GM12878 (cell line): ENCODE measurements around the gene CLIP3. TPM values are rescaled to one million over a fixed set of nuclear protein-coding genes. Genes with fewer than 3 reads are reported as not detected.

ENCODE experiments used
- ATAC-seq: fragments of 200-7000 bp; cut with Tn5 transposase; 3 replicates; pipeline ENCODE4 v1.9.1; 2020; ENCODE audit warnings: mild to moderate bottlenecking, moderate library complexity
- BruUV-seq: library from RNA; stranded (reverse); fragments of 400-500 nt; replicated peaks from 2 replicates; lab custom pipeline; 2021; lab: Mats Ljungman, UMichigan
- CTCF ChIA-PET: fragments of 300-600 bp; sonication (Branson Sonifier 250); formaldehyde crosslinking; extraction: SDS; loops from one replicate; lab custom pipeline; 2021; ENCODE audit warnings: inconsistent platforms; lab: Yijun Ruan, JAX
- POLR2A ChIA-PET: fragments of 350-600 bp; formaldehyde crosslinking; extraction: SDS; loops from one replicate; lab custom pipeline; 2021; ENCODE audit warnings: inconsistent platforms; lab: Charles Lee
- RAD21 ChIA-PET: fragments of 300-600 bp; sonication (Branson Sonifier 250); formaldehyde crosslinking; loops from one replicate; lab custom pipeline; 2023; ENCODE audit warnings: antibody characterized with exemption; ENCODE audit not compliant: unreplicated experiment; lab: Charles Lee
- SMC1A ChIA-PET: fragments of 300-600 bp; sonication (Branson Sonifier 250); formaldehyde crosslinking; loops from one replicate; lab custom pipeline; 2023; ENCODE audit not compliant: unreplicated experiment, uncharacterized antibody; lab: Charles Lee
- DNase-seq: peaks from one replicate; pipeline ENCODE4 v3.0.0-alpha.2; 2011; ENCODE audit warnings: low read depth, low spot score
- FAIRE-seq: peaks from 3 replicates; lab custom pipeline; 2011; peaks lifted over from hg19 to GRCh38; lab: Jason Lieb, UNC
- H2AFZ ChIP-seq: 2 replicates; pipeline ENCODE4 v1.6.0; 2011; ENCODE audit warnings: low read depth, low read length, control low read depth; ENCODE audit not compliant: control insufficient read depth
- H3K27ac ChIP-seq: 2 replicates; pipeline ENCODE4 v1.5.1; 2011; ENCODE audit warnings: control low read depth; ENCODE audit not compliant: control insufficient read depth, insufficient read depth
- H3K27me3 ChIP-seq, 2 experiments: replicated peaks in 1 of 2; 2 replicates each; pipeline versions ENCODE4 v1.6.0 to v1.6.1; 2011; ENCODE audit warnings: low read length in 1 of 2; ENCODE audit not compliant: control insufficient read depth in 2 of 2, insufficient read depth in 2 of 2
- H3K36me3 ChIP-seq, 2 experiments: 2 replicates each; pipeline ENCODE4 v1.5.1; 2011; ENCODE audit warnings: low read length in 1 of 2; ENCODE audit not compliant: control insufficient read depth in 2 of 2, insufficient read depth in 2 of 2
- H3K4me1 ChIP-seq: 2 replicates; pipeline ENCODE4 v1.6.1; 2011; ENCODE audit warnings: mild to moderate bottlenecking, low read length, moderate library complexity, mixed read lengths; ENCODE audit not compliant: control insufficient read depth, insufficient read depth
- H3K4me2 ChIP-seq: 2 replicates; pipeline ENCODE4 v1.6.0; 2011; ENCODE audit warnings: control low read depth; ENCODE audit not compliant: control insufficient read depth, insufficient read depth
- H3K4me3 ChIP-seq: fragments of 200-600 bp; sonication (generic); 2 replicates; pipeline ENCODE4 v1.5.1; 2016
- H3K79me2 ChIP-seq: 2 replicates; pipeline ENCODE4 v1.6.0; 2011; ENCODE audit warnings: low read length; ENCODE audit not compliant: control insufficient read depth, insufficient read depth
- H3K9ac ChIP-seq: 2 replicates; pipeline ENCODE4 v1.8.0; 2011; ENCODE audit warnings: low read length, control low read depth, mixed read lengths; ENCODE audit not compliant: control insufficient read depth, insufficient read depth
- H3K9me3 ChIP-seq: replicated peaks from 3 replicates; pipeline ENCODE4 v1.5.1; 2011; ENCODE audit warnings: mild to moderate bottlenecking, low read length; ENCODE audit not compliant: control insufficient read depth, insufficient read depth
- H4K20me1 ChIP-seq: 2 replicates; pipeline ENCODE4 v1.6.0; 2011; ENCODE audit not compliant: control insufficient read depth, insufficient read depth
- BCLAF1 ChIP-seq: fragments of 450-650 bp; IDR thresholded peaks from 2 replicates; pipeline ENCODE4 v1.6.1; 2017; ENCODE audit warnings: antibody characterized with exemption, mild to moderate bottlenecking, moderate library complexity
- CHD1 ChIP-seq: IDR thresholded peaks from 2 replicates; pipeline ENCODE4 v1.6.1; 2012; ENCODE audit warnings: low read depth, low read length, improper control_type of control experiment
- HCFC1 ChIP-seq: fragments of 150-350 bp; IDR thresholded peaks from 2 replicates; pipeline ENCODE4 v1.6.1; 2014; ENCODE audit warnings: low read length
- NR2C2 ChIP-seq: IDR thresholded peaks from 2 replicates; pipeline ENCODE4 v1.6.1; 2011; ENCODE audit warnings: borderline replicate concordance, low read depth; ENCODE audit not compliant: control insufficient read depth, insufficient read length
- PKNOX1 ChIP-seq: fragments of 450-650 bp; IDR thresholded peaks from 2 replicates; pipeline ENCODE4 v1.6.1; 2016; ENCODE audit warnings: mild to moderate bottlenecking
- POLR2AphosphoS2 ChIP-seq: IDR thresholded peaks from 2 replicates; pipeline ENCODE4 v1.6.1; 2011; ENCODE audit warnings: low read depth, mild to moderate bottlenecking, low read length, improper control_type of control experiment, moderate library complexity
- POLR2AphosphoS5 ChIP-seq: IDR thresholded peaks from 2 replicates; pipeline ENCODE4 v1.6.1; 2011; ENCODE audit warnings: mild to moderate bottlenecking, low read length, inconsistent platforms
- SREBF1 ChIP-seq: IDR thresholded peaks from 2 replicates; pipeline ENCODE4 v1.6.1; 2012; ENCODE audit warnings: mild to moderate bottlenecking, low read length
- TCF3 ChIP-seq: IDR thresholded peaks from 2 replicates; pipeline ENCODE4 v1.6.1; 2012; ENCODE audit warnings: low read depth, mild to moderate bottlenecking, low read length, borderline replicate concordance; ENCODE audit not compliant: insufficient read depth
- YBX1 ChIP-seq: fragments of 450-650 bp; IDR thresholded peaks from 2 replicates; pipeline ENCODE4 v1.6.1; 2016; ENCODE audit warnings: antibody characterized with exemption
- WGBS: methylation state at CpG from one replicate; pipeline ENCODE4 v1.1.6; 2016; ENCODE audit warnings: low lambda C conversion rate; ENCODE audit not compliant: insufficient replicate concordance, insufficient coverage; ENCODE audit errors: missing lambda C conversion rate; 5-methylcytosine and 5-hydroxymethylcytosine counted together
- in situ Hi-C: fragments of 300-500 bp; cut with MboI; formaldehyde crosslinking; loops from 9 replicates; pipeline ENCODE4 v1.14.3; 2018; ENCODE audit warnings: mixed read lengths
- intact Hi-C: fragments of 100-400 bp; cut with micrococcal nuclease; formaldehyde crosslinking; loops from one replicate; pipeline ENCODE4 v1.14.2; 2022; ENCODE audit not compliant: unreplicated experiment
- polyA plus RNA-seq, 11 experiments: library from polyadenylated mRNA; depleted of rRNA in 4 of 11; unstranded in 6 of 11; stranded (reverse) in 5 of 11; fragments of >200 nt; fragmentation: Nextera tagmentation in 4 of 11; fragmentation: Illumina TruSeq in 1 of 11; extraction: Ambion mirVana in 4 of 11; extraction: Trizol in 1 of 11; gene quantifications; 1 replicate in 1 of 11; 2 replicates in 10 of 11; pipeline versions ENCODE4 v1.2.1 to v1.2.3, GENCODE V29; 2011 to 2016; ENCODE audit warnings: inconsistent platforms in 2 of 11, missing spikeins in 2 of 11, low read depth in 1 of 11
- total RNA-seq, 4 experiments: library from RNA; depleted of rRNA in 3 of 4; stranded (reverse); fragments of >200 nt in 3 of 4; fragmentation: Illumina TruSeq in 1 of 4; extraction: Trizol in 1 of 4; gene quantifications; 2 replicates each; pipeline versions ENCODE4 v1.2.1 to v1.2.3, GENCODE V29; 2013 to 2021
- TF ChIP-seq, protein P1 (sequence below): fragments of 450-650 bp; IDR thresholded peaks from 2 replicates; pipeline ENCODE4 v1.6.1; 2018; ENCODE audit warnings: mild to moderate bottlenecking, low read depth, moderate library complexity; ENCODE audit not compliant: partially characterized antibody
- TF ChIP-seq, protein P2 (sequence below): IDR thresholded peaks from 2 replicates; pipeline ENCODE4 v1.6.1; 2011; ENCODE audit warnings: low read depth, mild to moderate bottlenecking, low read length, moderate library complexity, borderline replicate concordance; ENCODE audit errors: extremely low read depth
- TF ChIP-seq, protein P3 (sequence below): IDR thresholded peaks from 2 replicates; pipeline ENCODE4 v1.6.1; 2011; ENCODE audit warnings: mild to moderate bottlenecking, low read depth, low read length, moderate library complexity; ENCODE audit not compliant: insufficient replicate concordance

Gene CLIP3
- total and polyA plus RNA-seq, 10 of the 15 experiments (the other 5 are each of a cell fraction or from before 2014, with no cell fraction given): 0.09 to 2.7 (median 0.45) TPM; not detected in 1

DNA sequence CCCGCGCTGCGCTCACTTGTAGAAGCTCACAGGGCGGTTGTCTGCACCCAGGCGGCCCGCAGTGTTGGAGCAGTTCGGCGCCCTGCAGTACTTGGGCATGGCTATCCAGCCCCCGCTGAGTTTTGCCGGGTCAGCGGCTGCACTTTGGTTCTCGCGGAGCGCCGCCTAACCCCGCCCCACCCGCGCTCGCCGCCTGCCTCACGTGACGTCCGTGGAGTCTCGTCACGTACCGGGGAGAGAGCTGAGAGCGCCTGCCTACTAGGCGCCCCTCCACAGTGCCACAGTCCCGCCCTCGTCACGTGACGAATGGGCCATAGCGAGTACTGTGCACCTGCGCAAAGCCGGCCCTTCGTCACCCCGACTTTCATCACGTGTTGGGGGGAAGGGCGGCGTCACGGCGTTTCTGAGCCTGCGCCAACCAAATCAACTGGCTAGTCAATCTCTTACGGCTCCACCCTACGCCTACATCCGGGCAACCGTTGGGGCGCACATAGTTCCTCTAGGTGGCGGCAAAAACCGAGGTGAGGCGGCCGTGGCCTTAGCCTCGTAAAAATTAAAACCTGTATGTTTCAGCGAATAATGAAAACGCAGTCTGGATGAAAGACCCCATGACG, 21.6 kb upstream of the CLIP3 start, which contains the start of gene THAP8 (continued):
- TF ChIP-seq NR2C2 (no peak), POLR2AphosphoS5 (peak; percentile 87), YBX1 (no peak), POLR2AphosphoS2 (peak; percentile 87; the same call in 1 of the 2 replicates)

DNA sequence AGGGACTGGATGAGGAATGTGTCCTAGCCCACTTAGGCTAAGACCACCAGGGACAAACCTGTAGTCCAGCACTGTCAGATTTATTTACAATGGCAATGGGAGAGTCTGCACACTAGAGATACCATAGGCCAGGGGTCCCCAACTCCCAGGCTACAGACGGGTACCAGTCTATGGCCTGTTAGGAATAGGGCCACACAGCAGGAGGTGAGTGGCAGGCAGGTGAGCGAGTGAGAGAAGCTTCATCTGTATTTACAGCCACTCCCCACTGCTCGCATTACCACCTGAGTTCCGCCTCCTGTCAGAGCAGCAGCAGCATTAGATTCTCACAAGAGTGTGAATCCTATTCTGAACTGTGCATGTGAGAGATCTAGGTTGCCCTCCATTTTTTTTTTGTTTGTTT, 19.0 kb upstream of the CLIP3 start:
- H3K79me2 ChIP-seq: peaks cover 16% of the 10 kb centered on the region
- H3K4me1 ChIP-seq: peaks cover 3% of the 10 kb centered on the region; the same call in 1 of the 2 replicates
- no peak overlapping the region for H3K4me3 ChIP-seq
- intact Hi-C loops: loop anchor here (5.0 kb wide), 2 partner anchors 39 to 54 kb away; partner anchors contain the start of genes ALKBH6 and SDHAF1
- in situ Hi-C loops: no loop called here
- POLR2A ChIA-PET: no interaction called here
- no peaks in the 10 kb centered on the region for H3K27me3 ChIP-seq
- H3K9ac ChIP-seq: no peak overlapping the region
- no peak for ATAC-seq
- no peaks in the 10 kb centered on the region for H3K36me3 ChIP-seq
- SMC1A ChIA-PET: interaction anchor here (0.7 kb wide), 1 partner anchor 10 kb away, joined by 3 read pairs; no protein-coding TSS in a partner anchor
- RAD21 ChIA-PET: no interaction called here
- 96% methylated on average over 4 of the region's 4 CpGs for WGBS
- BruUV-seq: no TSS peak
- H4K20me1 ChIP-seq: no peaks in the 10 kb centered on the region
- TF ChIP-seq CHD1 (no peak), BCLAF1 (no peak), SREBF1 (no peak), HCFC1 (no peak), TCF3 (no peak), PKNOX1 (peak; percentile 86)
- TF ChIP-seq, protein P1, sequence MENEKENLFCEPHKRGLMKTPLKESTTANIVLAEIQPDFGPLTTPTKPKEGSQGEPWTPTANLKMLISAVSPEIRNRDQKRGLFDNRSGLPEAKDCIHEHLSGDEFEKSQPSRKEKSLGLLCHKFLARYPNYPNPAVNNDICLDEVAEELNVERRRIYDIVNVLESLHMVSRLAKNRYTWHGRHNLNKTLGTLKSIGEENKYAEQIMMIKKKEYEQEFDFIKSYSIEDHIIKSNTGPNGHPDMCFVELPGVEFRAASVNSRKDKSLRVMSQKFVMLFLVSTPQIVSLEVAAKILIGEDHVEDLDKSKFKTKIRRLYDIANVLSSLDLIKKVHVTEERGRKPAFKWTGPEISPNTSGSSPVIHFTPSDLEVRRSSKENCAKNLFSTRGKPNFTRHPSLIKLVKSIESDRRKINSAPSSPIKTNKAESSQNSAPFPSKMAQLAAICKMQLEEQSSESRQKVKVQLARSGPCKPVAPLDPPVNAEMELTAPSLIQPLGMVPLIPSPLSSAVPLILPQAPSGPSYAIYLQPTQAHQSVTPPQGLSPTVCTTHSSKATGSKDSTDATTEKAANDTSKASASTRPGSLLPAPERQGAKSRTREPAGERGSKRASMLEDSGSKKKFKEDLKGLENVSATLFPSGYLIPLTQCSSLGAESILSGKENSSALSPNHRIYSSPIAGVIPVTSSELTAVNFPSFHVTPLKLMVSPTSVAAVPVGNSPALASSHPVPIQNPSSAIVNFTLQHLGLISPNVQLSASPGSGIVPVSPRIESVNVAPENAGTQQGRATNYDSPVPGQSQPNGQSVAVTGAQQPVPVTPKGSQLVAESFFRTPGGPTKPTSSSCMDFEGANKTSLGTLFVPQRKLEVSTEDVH: no peak
- TF ChIP-seq, protein P2, sequence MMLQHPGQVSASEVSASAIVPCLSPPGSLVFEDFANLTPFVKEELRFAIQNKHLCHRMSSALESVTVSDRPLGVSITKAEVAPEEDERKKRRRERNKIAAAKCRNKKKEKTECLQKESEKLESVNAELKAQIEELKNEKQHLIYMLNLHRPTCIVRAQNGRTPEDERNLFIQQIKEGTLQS: no peak
- TF ChIP-seq, protein P3, sequence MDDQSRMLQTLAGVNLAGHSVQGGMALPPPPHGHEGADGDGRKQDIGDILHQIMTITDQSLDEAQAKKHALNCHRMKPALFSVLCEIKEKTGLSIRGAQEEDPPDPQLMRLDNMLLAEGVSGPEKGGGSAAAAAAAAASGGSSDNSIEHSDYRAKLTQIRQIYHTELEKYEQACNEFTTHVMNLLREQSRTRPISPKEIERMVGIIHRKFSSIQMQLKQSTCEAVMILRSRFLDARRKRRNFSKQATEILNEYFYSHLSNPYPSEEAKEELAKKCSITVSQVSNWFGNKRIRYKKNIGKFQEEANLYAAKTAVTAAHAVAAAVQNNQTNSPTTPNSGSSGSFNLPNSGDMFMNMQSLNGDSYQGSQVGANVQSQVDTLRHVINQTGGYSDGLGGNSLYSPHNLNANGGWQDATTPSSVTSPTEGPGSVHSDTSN: peak; percentile 49
- CTCF ChIA-PET: no interaction called here
- DNase-seq: no peak
- H3K9me3 ChIP-seq: no peaks in the 10 kb centered on the region
- no peak for FAIRE-seq
- no peak overlapping the region for H2AFZ ChIP-seq
- H3K27ac ChIP-seq: no peak overlapping the region
- no peak overlapping the region for H3K4me2 ChIP-seq
